Hepatocyte (in vitro differentiated cells): ENCODE measurements around the gene HHATL. TPM values are rescaled to one million over a fixed set of nuclear protein-coding genes. Genes with fewer than 3 reads are reported as not detected.

Experiments used
- DNase-seq: peaks from one replicate; pipeline ENCODE4 v3.0.0-alpha.2; 2016; ENCODE audit warnings: low spot score
- H2AFZ ChIP-seq: fragments of 200-600 bp; sonication (generic); 2 replicates; pipeline ENCODE4 v1.6.0; 2016; ENCODE audit warnings: antibody characterized with exemption, mild to moderate bottlenecking
- H3K27ac ChIP-seq: fragments of 200-600 bp; sonication (generic); 2 replicates; pipeline ENCODE4 v1.5.1; 2016; ENCODE audit warnings: mild to moderate bottlenecking
- H3K27me3 ChIP-seq: fragments of 200-600 bp; sonication (generic); 2 replicates; pipeline ENCODE4 v1.6.1; 2016
- H3K36me3 ChIP-seq: fragments of 200-600 bp; sonication (generic); replicated peaks from 2 replicates; pipeline ENCODE4 v1.5.1; 2016; ENCODE audit warnings: low read depth; ENCODE audit not compliant: insufficient read depth
- H3K4me1 ChIP-seq: fragments of 200-600 bp; sonication (generic); 2 replicates; pipeline ENCODE4 v1.5.1; 2016; ENCODE audit warnings: mild to moderate bottlenecking, moderate library complexity; ENCODE audit not compliant: insufficient read depth
- H3K4me2 ChIP-seq: fragments of 200-600 bp; sonication (generic); 2 replicates; pipeline ENCODE4 v1.6.0; 2016
- H3K4me3 ChIP-seq: fragments of 200-600 bp; sonication (generic); 2 replicates; pipeline ENCODE4 v1.5.1; 2016; ENCODE audit warnings: mild to moderate bottlenecking
- H3K79me2 ChIP-seq: fragments of 200-600 bp; sonication (generic); 2 replicates; pipeline ENCODE4 v1.6.0; 2017; ENCODE audit warnings: mild to moderate bottlenecking
- H3K9me2 ChIP-seq: fragments of 200-600 bp; sonication (generic); replicated peaks from 2 replicates; pipeline ENCODE4 v1.6.0; 2017; ENCODE audit warnings: mild to moderate bottlenecking; ENCODE audit not compliant: insufficient read depth
- H3K9me3 ChIP-seq: fragments of 200-600 bp; sonication (generic); 2 replicates; pipeline ENCODE4 v1.5.1; 2016; ENCODE audit warnings: low read depth, mild to moderate bottlenecking
- H4K20me1 ChIP-seq: fragments of 200-600 bp; sonication (generic); 2 replicates; pipeline ENCODE4 v1.6.0; 2016; ENCODE audit warnings: mild to moderate bottlenecking; ENCODE audit not compliant: insufficient read depth, poor library complexity, severe bottlenecking
- CTCF ChIP-seq: fragments of 200-600 bp; sonication (generic); IDR thresholded peaks from 2 replicates; pipeline ENCODE4 v1.5.1; 2016; ENCODE audit warnings: antibody characterized with exemption, mild to moderate bottlenecking; ENCODE audit not compliant: poor library complexity
- EZH2 ChIP-seq: fragments of 200-600 bp; sonication (generic); IDR thresholded peaks from 2 replicates; pipeline ENCODE4 v1.6.1; 2016; ENCODE audit warnings: antibody characterized with exemption, mild to moderate bottlenecking, borderline replicate concordance
- EZH2phosphoT487 ChIP-seq: fragments of 200-600 bp; sonication (generic); IDR thresholded peaks from one replicate; pipeline ENCODE4 v1.6.1; 2018; ENCODE audit warnings: antibody characterized with exemption, mild to moderate bottlenecking, low read depth, moderate library complexity; ENCODE audit not compliant: unreplicated experiment, severe bottlenecking
- WGBS: methylation state at CpG from one replicate; pipeline ENCODE4 v1.1.6; 2016; ENCODE audit warnings: low lambda C conversion rate; ENCODE audit errors: missing lambda C conversion rate; 5-methylcytosine and 5-hydroxymethylcytosine counted together
- polyA plus RNA-seq: library from polyadenylated mRNA; unstranded; fragments of >200 nt; fragmentation: Nextera tagmentation; extraction: Ambion mirVana; gene quantifications from 2 replicates; pipeline ENCODE4 v1.2.1, GENCODE V29; 2016
- total RNA-seq: library from RNA; depleted of rRNA; stranded (reverse); fragments of >200 nt; gene quantifications from 2 replicates; pipeline ENCODE4 v1.2.3, GENCODE V29; 2014

Gene HHATL
- total and polyA plus RNA-seq, 2 experiments from 2014 or later = not detected

GRCh38 chr3:42662037-42662812, 40.4 kb downstream of the HHATL start:
- H3K9me3 ChIP-seq = no peaks in the 10 kb centered on the region
- TF ChIP-seq CTCF = no peak
- no peak for TF ChIP-seq EZH2
- TF ChIP-seq EZH2phosphoT487 = no peak
- H3K79me2 ChIP-seq = no peaks in the 10 kb centered on the region
- DNase-seq = no peak
- H3K4me1 ChIP-seq = no peaks in the 10 kb centered on the region
- no peaks in the 10 kb centered on the region for H3K9me2 ChIP-seq
- H3K36me3 ChIP-seq = no peaks in the 10 kb centered on the region
- no peak overlapping the region for H3K4me2 ChIP-seq
- WGBS = 88% methylated on average over 7 of the region's 7 CpGs
- no peak overlapping the region for H3K27ac ChIP-seq
- no peaks in the 10 kb centered on the region for H3K27me3 ChIP-seq
- H3K4me3 ChIP-seq = no peak overlapping the region
- H2AFZ ChIP-seq = no peak overlapping the region
- no peaks in the 10 kb centered on the region for H4K20me1 ChIP-seq

- H4K20me1 ChIP-seq = no peaks in the 10 kb centered on the region
- no peak for TF ChIP-seq CTCF
- TF ChIP-seq EZH2phosphoT487 = no peak
- no peak for TF ChIP-seq EZH2
- H3K4me3 ChIP-seq = no peak overlapping the region
- H3K79me2 ChIP-seq = no peaks in the 10 kb centered on the region
- no peak for DNase-seq
- H3K4me2 ChIP-seq = no peak overlapping the region
- H3K4me1 ChIP-seq = no peaks in the 10 kb centered on the region
- no peaks in the 10 kb centered on the region for H3K27me3 ChIP-seq
- H3K9me2 ChIP-seq = no peaks in the 10 kb centered on the region
- no peaks in the 10 kb centered on the region for H3K36me3 ChIP-seq
- H3K27ac ChIP-seq = no peak overlapping the region
- no peak overlapping the region for H2AFZ ChIP-seq
- no peaks in the 10 kb centered on the region for H3K9me3 ChIP-seq
- 94% methylated on average over 5 of the region's 5 CpGs for WGBS
These were observed 41.0 kb downstream of the HHATL start for GRCh38 chr3:42661593-42662022.

- Histone ChIP-seq H3K9me2 (no peaks in the 10 kb centered on the region), H3K4me3 (no peak overlapping the region), H3K4me1 (no peaks in the 10 kb centered on the region), H2AFZ (no peak overlapping the region), H4K20me1 (no peaks in the 10 kb centered on the region), H3K4me2 (no peak overlapping the region), H3K27ac (no peak overlapping the region), H3K27me3 (no peaks in the 10 kb centered on the region), H3K9me3 (no peaks in the 10 kb centered on the region), H3K36me3 (no peaks in the 10 kb centered on the region), H3K79me2 (no peaks in the 10 kb centered on the region)
- WGBS = 72% methylated on average over 4 of the region's 4 CpGs
- no peak for DNase-seq
- TF ChIP-seq CTCF = no peak
- no peak for TF ChIP-seq EZH2
- no peak for TF ChIP-seq EZH2phosphoT487
These were observed 41.7 kb downstream of the HHATL start for GRCh38 chr3:42660898-42661297.
